OCI-LY7 (cell line): Measurements from ENCODE around the gene RBM38. TPM values are rescaled to one million over a fixed set of nuclear protein-coding genes. Genes with fewer than 3 reads are reported as not detected.

Experiments
- BruUV-seq: library from RNA; stranded (reverse); fragments of 400-500 nt; replicated peaks from 2 replicates; lab custom pipeline; 2021; lab: Mats Ljungman, UMichigan
- CTCF ChIA-PET: fragments of 300-600 bp; sonication (Branson Sonifier 250); formaldehyde crosslinking; loops from one replicate; lab custom pipeline; 2022; ENCODE audit warnings: antibody characterized with exemption; ENCODE audit not compliant: unreplicated experiment; lab: Charles Lee
- POLR2A ChIA-PET: fragments of 300-600 bp; sonication (Branson Sonifier 250); formaldehyde crosslinking; loops from one replicate; lab custom pipeline; 2022; ENCODE audit warnings: antibody characterized with exemption; lab: Charles Lee
- DNase-seq: peaks from one replicate; pipeline ENCODE4 v3.0.0-alpha.2; 2015; ENCODE audit warnings: low spot score
- H2AFZ ChIP-seq: fragments of 200-600 bp; sonication (generic), shearing (Covaris generic); 2 replicates; pipeline ENCODE4 v1.6.1; 2014; ENCODE audit warnings: mild to moderate bottlenecking, antibody characterized with exemption, low read length, moderate library complexity
- H3K27ac ChIP-seq: fragments of 200-600 bp; sonication (generic); 2 replicates; pipeline ENCODE4 v1.5.1; 2014; ENCODE audit warnings: mixed run types, low read depth, mild to moderate bottlenecking, moderate library complexity, low read length, inconsistent platforms; ENCODE audit not compliant: poor library complexity, severe bottlenecking
- H3K36me3 ChIP-seq: fragments of 200-600 bp; sonication (generic); 2 replicates; pipeline ENCODE4 v1.6.1; 2014; ENCODE audit warnings: mild to moderate bottlenecking, antibody characterized with exemption, low read length, moderate library complexity, mixed read lengths; ENCODE audit not compliant: insufficient read depth
- H3K4me1 ChIP-seq: fragments of 200-600 bp; sonication (generic); 2 replicates; pipeline ENCODE4 v1.5.1; 2014; ENCODE audit warnings: mild to moderate bottlenecking, low read length; ENCODE audit not compliant: insufficient read depth, poor library complexity, severe bottlenecking
- H3K4me2 ChIP-seq: fragments of 200-600 bp; sonication (generic); 2 replicates; pipeline ENCODE4 v1.6.1; 2014; ENCODE audit warnings: mild to moderate bottlenecking, low read length
- H3K4me3 ChIP-seq: fragments of 200-600 bp; sonication (generic); 2 replicates; pipeline ENCODE4 v1.5.1; 2014; ENCODE audit warnings: mild to moderate bottlenecking, low read depth, low read length; ENCODE audit not compliant: poor library complexity, severe bottlenecking
- H3K79me2 ChIP-seq: fragments of 200-600 bp; sonication (generic); 2 replicates; pipeline ENCODE4 v1.6.1; 2016; ENCODE audit warnings: low read depth, mild to moderate bottlenecking, low read length, moderate library complexity, mixed read lengths; ENCODE audit not compliant: insufficient read depth
- H3K9me2 ChIP-seq: fragments of 200-600 bp; sonication (generic); 2 replicates; pipeline ENCODE4 v1.6.1; 2016; ENCODE audit warnings: mild to moderate bottlenecking, low read length, mixed read lengths; ENCODE audit not compliant: insufficient read depth
- H3K9me3 ChIP-seq: fragments of 200-600 bp; sonication (generic); 2 replicates; pipeline ENCODE4 v1.6.1; 2014; ENCODE audit warnings: mild to moderate bottlenecking, mixed run types, low read length, mixed read lengths
- H4K20me1 ChIP-seq: fragments of 200-600 bp; sonication (generic); 2 replicates; pipeline ENCODE4 v1.6.1; 2014; ENCODE audit warnings: mild to moderate bottlenecking, antibody characterized with exemption, low read length, moderate library complexity, mixed read lengths; ENCODE audit not compliant: insufficient read depth
- EZH2phosphoT487 ChIP-seq: fragments of 200-600 bp; sonication (generic); IDR thresholded peaks from 2 replicates; pipeline ENCODE4 v1.6.1; 2018; ENCODE audit warnings: low read depth, borderline replicate concordance, mild to moderate bottlenecking, mixed run types, antibody characterized with exemption, low read length, moderate library complexity, mixed read lengths
- intact Hi-C: fragments of 100-400 bp; cut with micrococcal nuclease; formaldehyde crosslinking; loops from one replicate; pipeline ENCODE4 v1.10.0; 2022; ENCODE audit not compliant: unreplicated experiment
- total RNA-seq, 2 experiments: library from RNA; depleted of rRNA in 1 of 2; stranded (reverse); fragments of >200 nt in 1 of 2; shearing (Covaris generic) in 1 of 2; gene quantifications; 2 replicates each; pipeline ENCODE4 v1.2.3, GENCODE V29; 2014 to 2022
- TF ChIP-seq, protein P1 (sequence below): fragments of 200-600 bp; sonication (generic); conservative IDR thresholded peaks from 2 replicates; pipeline ENCODE4 v1.5.1; 2014; ENCODE audit warnings: mild to moderate bottlenecking, antibody characterized with exemption, low read length, moderate library complexity, mixed read lengths

The RBM38 gene
- total RNA-seq, 2 experiments from 2014 or later: 119 to 174 TPM

- Histone ChIP-seq H3K4me1 (peaks cover 75% of the 10 kb centered on the region), H3K4me2 (peak overlapping the region; percentile 62), H3K27ac (peak overlapping the region; percentile 86), H3K79me2 (no peaks in the 10 kb centered on the region), H3K4me3 (peak overlapping the region; percentile 30), H3K9me2 (no peaks in the 10 kb centered on the region), H2AFZ (peak overlapping the region; percentile 27; the same call in 1 of the 2 replicates), H3K9me3 (peaks cover 6% of the 10 kb centered on the region; the same call in 1 of the 2 replicates), H3K36me3 (no peaks in the 10 kb centered on the region), H4K20me1 (no peaks in the 10 kb centered on the region)
- no peak for DNase-seq
- ChIA-PET POLR2A (interaction anchor here (0.8 to 2.1 kb wide), 6 partner anchors 15 to 42 kb away, joined by 3 to 8 read pairs (median 6); partner anchors contain the start of gene RBM38), CTCF (interaction anchor here (0.6 kb wide), 1 partner anchor 140 kb away, joined by 3 read pairs; no protein-coding TSS in a partner anchor)
- no TSS peak for BruUV-seq
- intact Hi-C loops: no loop called here
- TF ChIP-seq, protein P1, sequence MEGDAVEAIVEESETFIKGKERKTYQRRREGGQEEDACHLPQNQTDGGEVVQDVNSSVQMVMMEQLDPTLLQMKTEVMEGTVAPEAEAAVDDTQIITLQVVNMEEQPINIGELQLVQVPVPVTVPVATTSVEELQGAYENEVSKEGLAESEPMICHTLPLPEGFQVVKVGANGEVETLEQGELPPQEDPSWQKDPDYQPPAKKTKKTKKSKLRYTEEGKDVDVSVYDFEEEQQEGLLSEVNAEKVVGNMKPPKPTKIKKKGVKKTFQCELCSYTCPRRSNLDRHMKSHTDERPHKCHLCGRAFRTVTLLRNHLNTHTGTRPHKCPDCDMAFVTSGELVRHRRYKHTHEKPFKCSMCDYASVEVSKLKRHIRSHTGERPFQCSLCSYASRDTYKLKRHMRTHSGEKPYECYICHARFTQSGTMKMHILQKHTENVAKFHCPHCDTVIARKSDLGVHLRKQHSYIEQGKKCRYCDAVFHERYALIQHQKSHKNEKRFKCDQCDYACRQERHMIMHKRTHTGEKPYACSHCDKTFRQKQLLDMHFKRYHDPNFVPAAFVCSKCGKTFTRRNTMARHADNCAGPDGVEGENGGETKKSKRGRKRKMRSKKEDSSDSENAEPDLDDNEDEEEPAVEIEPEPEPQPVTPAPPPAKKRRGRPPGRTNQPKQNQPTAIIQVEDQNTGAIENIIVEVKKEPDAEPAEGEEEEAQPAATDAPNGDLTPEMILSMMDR: no peak
- no peak for TF ChIP-seq EZH2phosphoT487
Observed at GRCh38 chr20:57432480-57432861, 41.3 kb downstream of the RBM38 start.

DNA sequence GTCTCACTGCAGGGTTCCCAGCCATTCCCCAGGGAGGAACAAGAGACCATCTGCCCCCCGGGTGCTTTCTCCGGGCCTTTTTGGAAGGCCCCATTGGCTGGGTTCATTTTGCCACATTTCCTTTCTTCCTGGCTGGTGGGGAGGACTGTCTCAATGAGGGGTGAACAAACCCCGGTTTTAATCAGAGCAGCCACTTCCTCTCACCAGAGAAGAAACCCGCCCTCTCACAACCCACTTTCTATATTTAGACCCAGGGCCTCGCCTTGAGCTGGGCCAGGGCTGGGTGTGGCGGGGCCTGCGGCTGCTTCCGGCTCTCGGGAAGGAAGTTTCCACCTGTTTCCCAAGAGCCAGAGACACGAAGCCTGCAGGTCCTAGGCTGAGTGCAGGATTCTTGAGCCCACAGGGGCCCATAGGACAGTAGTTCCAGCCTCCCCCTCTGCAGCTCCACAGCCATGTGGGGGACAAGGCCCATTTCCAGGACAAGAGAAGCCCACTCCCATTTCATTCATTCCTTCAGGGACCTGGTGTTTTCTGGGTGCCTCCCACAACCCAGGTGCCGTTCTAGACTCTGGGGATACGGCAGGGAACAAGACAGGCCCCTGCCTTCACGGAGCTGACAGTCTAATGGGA, 41.8 kb downstream of the RBM38 start:
- H3K27ac ChIP-seq: peak overlapping the region; percentile 86
- no TSS peak for BruUV-seq
- H3K79me2 ChIP-seq: no peaks in the 10 kb centered on the region
- peak overlapping the region; percentile 62 for H3K4me2 ChIP-seq
- TF ChIP-seq, protein P1: no peak
- TF ChIP-seq EZH2phosphoT487: no peak
- no peaks in the 10 kb centered on the region for H3K9me2 ChIP-seq
- H3K36me3 ChIP-seq: no peaks in the 10 kb centered on the region
- peak overlapping the region; percentile 27; the same call in 1 of the 2 replicates for H2AFZ ChIP-seq
- ChIA-PET CTCF (interaction anchor here (0.6 to 0.9 kb wide), 2 partner anchors 41 to 139 kb away, joined by 3 to 4 read pairs; no protein-coding TSS in a partner anchor), POLR2A (interaction anchor here (0.6 to 2.1 kb wide), 9 partner anchors 15 to 48 kb away, joined by 3 to 8 read pairs (median 3); partner anchors contain the start of gene RBM38)
- intact Hi-C loops: no loop called here
- H4K20me1 ChIP-seq: no peaks in the 10 kb centered on the region
- peaks cover 79% of the 10 kb centered on the region for H3K4me1 ChIP-seq
- peak; percentile 92 for DNase-seq
- peaks cover 8% of the 10 kb centered on the region; the same call in 1 of the 2 replicates for H3K9me3 ChIP-seq
- H3K4me3 ChIP-seq: peak overlapping the region; percentile 30
